HepG2 (cell line): ENCODE results near the gene ZNF629. TPM values are rescaled to one million over a fixed set of nuclear protein-coding genes. Genes with fewer than 3 reads are reported as not detected.

Experiments
- ASH2L ChIP-seq: fragments of 300-600, 200-600 bp; sonication (generic); IDR thresholded peaks from 2 replicates; pipeline ENCODE4 v1.7.0; 2017; ENCODE audit warnings: low read depth, mild to moderate bottlenecking, moderate library complexity, mixed read lengths, low read length; ENCODE audit not compliant: insufficient read length
- CBX5 ChIP-seq: sonication (generic); formaldehyde crosslinking; IDR thresholded peaks from 2 replicates; pipeline ENCODE4 v1.4.0; 2020; ENCODE audit warnings: missing genetic modification reagents, borderline replicate concordance
- GATAD2A ChIP-seq: IDR thresholded peaks from 2 replicates; pipeline ENCODE4 v1.6.1; 2016
- JARID2 ChIP-seq: sonication (generic); formaldehyde crosslinking; IDR thresholded peaks from 2 replicates; pipeline ENCODE4 v1.8.1; 2023; ENCODE audit warnings: missing genetic modification reagents, inconsistent platforms; ENCODE audit not compliant: insufficient replicate concordance
- MBNL3 ChIP-seq: fragments of 250-450 bp; sonication (Bioruptor Pico); conservative IDR thresholded peaks from 2 replicates; pipeline ENCODE4 v1.8.0; 2022; ENCODE audit warnings: mild to moderate bottlenecking, inconsistent platforms
- MED1 ChIP-seq: sonication (generic); formaldehyde crosslinking; IDR thresholded peaks from 2 replicates; pipeline ENCODE4 v1.4.0; 2020; ENCODE audit warnings: missing genetic modification reagents
- NFE2L2 ChIP-seq: fragments of 150-350 bp; IDR thresholded peaks from 2 replicates; pipeline ENCODE4 v1.6.1; 2014; ENCODE audit warnings: low read length
- NFKB2 ChIP-seq: sonication (generic); formaldehyde crosslinking; IDR thresholded peaks from 2 replicates; pipeline ENCODE4 v1.4.0; 2020; ENCODE audit warnings: missing genetic modification reagents, borderline replicate concordance
- RARA ChIP-seq: IDR thresholded peaks from 2 replicates; pipeline ENCODE4 v1.6.1; 2016; ENCODE audit warnings: missing genetic modification reagents, missing compliant biosample characterization
- RXRB ChIP-seq: IDR thresholded peaks from 2 replicates; pipeline ENCODE4 v1.6.1; 2016; ENCODE audit warnings: borderline replicate concordance, missing genetic modification reagents, missing compliant biosample characterization
- SOX13 ChIP-seq, 3 experiments: fragments of 450-650 bp in 1 of 3; sonication (generic) in 1 of 3; formaldehyde crosslinking in 1 of 3; IDR thresholded peaks in 2 of 3; conservative IDR thresholded peaks in 1 of 3; 2 replicates each; pipeline versions ENCODE4 v1.5.0 to v1.6.1; 2016 to 2020; ENCODE audit warnings: antibody characterized with exemption in 1 of 3, mild to moderate bottlenecking in 1 of 3, missing compliant biosample characterization in 1 of 3, missing genetic modification reagents in 1 of 3, moderate library complexity in 1 of 3
- SP1 ChIP-seq, 2 experiments: fragments of 450-650 bp in 1 of 2; sonication (generic) in 1 of 2; formaldehyde crosslinking in 1 of 2; IDR thresholded peaks; 2 replicates each; pipeline versions ENCODE4 v1.4.0 to v1.6.1; 2016 to 2020; ENCODE audit warnings: missing genetic modification reagents in 1 of 2
- SP140L ChIP-seq: sonication (generic); formaldehyde crosslinking; IDR thresholded peaks from 2 replicates; pipeline ENCODE4 v1.4.0; 2020; ENCODE audit warnings: missing genetic modification reagents, borderline replicate concordance
- ZNF274 ChIP-seq: sonication (generic); formaldehyde crosslinking; IDR thresholded peaks from 2 replicates; pipeline ENCODE4 v1.5.1; 2020; ENCODE audit warnings: mild to moderate bottlenecking, missing genetic modification reagents
- ZNF292 ChIP-seq: sonication (generic); formaldehyde crosslinking; IDR thresholded peaks from 2 replicates; pipeline ENCODE4 v1.8.1; 2022; ENCODE audit warnings: mild to moderate bottlenecking, low read depth, missing genetic modification reagents, borderline replicate concordance
- ZNF562 ChIP-seq: sonication (generic); formaldehyde crosslinking; IDR thresholded peaks from 2 replicates; pipeline ENCODE4 v1.8.0; 2022; ENCODE audit warnings: missing genetic modification reagents, borderline replicate concordance
- ZNF724P ChIP-seq: sonication (generic); formaldehyde crosslinking; IDR thresholded peaks from 2 replicates; pipeline ENCODE4 v1.8.0; 2022; ENCODE audit warnings: missing genetic modification reagents, borderline replicate concordance
- ZNF773 ChIP-seq: sonication (generic); formaldehyde crosslinking; IDR thresholded peaks from 2 replicates; pipeline ENCODE4 v1.4.0; 2020; ENCODE audit warnings: missing genetic modification reagents, borderline replicate concordance
- polyA plus RNA-seq, 8 experiments: library from polyadenylated mRNA; depleted of rRNA in 3 of 8; stranded (reverse) in 7 of 8; unstranded in 1 of 8; fragments of >200 nt; fragmentation: Illumina TruSeq in 4 of 8; extraction: Trizol in 4 of 8; gene quantifications; 2 replicates each; pipeline versions ENCODE4 v1.2.1 to v1.2.3, GENCODE V29; 2011 to 2016; ENCODE audit warnings: low read depth in 4 of 8, missing spikeins in 1 of 8, mixed read lengths in 1 of 8; ENCODE audit not compliant: insufficient read depth in 1 of 8
- total RNA-seq, 5 experiments: library from RNA; depleted of rRNA; stranded (reverse); fragments of >200 nt; fragmentation: Illumina TruSeq; extraction: Trizol; gene quantifications; 2 replicates each; pipeline ENCODE4 v1.2.3, GENCODE V29; 2016; ENCODE audit warnings: low read depth in 1 of 5
- TF ChIP-seq, protein P1 (sequence below): sonication (generic); formaldehyde crosslinking; IDR thresholded peaks from 2 replicates; pipeline ENCODE4 v1.4.0; 2020; ENCODE audit warnings: missing genetic modification reagents
- TF ChIP-seq, protein P2 (sequence below): sonication (generic); formaldehyde crosslinking; IDR thresholded peaks from 2 replicates; pipeline ENCODE4 v1.4.0; 2020; ENCODE audit warnings: missing genetic modification reagents
- TF ChIP-seq, protein P3 (sequence below): IDR thresholded peaks from 2 replicates; pipeline ENCODE4 v1.6.1; 2012; ENCODE audit warnings: inconsistent platforms
- TF ChIP-seq, protein P4 (sequence below): sonication (generic); formaldehyde crosslinking; IDR thresholded peaks from 2 replicates; pipeline ENCODE4 v1.5.0; 2020; ENCODE audit warnings: missing genetic modification reagents

The ZNF629 gene
- total and polyA plus RNA-seq, 2 of the 13 experiments (the other 11 are each of a cell fraction or from before 2014, with no cell fraction given): 6.1 to 16.5 TPM

DNA sequence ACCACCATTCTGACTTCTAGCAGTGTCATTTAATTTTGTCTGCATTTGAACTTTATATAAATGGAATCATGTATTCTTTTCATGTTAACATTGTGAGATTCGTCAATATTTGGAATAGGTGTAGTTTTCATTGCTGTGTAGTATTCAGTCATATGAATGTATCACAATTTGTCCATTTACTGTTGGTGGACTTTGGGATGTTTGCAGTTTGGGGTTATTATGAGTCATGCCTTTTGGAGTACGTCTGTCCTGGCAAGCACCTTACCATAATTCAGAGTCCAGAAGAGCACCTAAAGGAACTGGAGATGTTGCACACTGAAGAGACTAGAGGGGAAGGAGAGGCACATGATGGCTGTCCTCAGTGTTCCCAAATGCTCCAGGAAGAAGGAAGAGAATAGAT, 41.9 kb downstream of the ZNF629 start (continued):
- TF ChIP-seq, protein P1, sequence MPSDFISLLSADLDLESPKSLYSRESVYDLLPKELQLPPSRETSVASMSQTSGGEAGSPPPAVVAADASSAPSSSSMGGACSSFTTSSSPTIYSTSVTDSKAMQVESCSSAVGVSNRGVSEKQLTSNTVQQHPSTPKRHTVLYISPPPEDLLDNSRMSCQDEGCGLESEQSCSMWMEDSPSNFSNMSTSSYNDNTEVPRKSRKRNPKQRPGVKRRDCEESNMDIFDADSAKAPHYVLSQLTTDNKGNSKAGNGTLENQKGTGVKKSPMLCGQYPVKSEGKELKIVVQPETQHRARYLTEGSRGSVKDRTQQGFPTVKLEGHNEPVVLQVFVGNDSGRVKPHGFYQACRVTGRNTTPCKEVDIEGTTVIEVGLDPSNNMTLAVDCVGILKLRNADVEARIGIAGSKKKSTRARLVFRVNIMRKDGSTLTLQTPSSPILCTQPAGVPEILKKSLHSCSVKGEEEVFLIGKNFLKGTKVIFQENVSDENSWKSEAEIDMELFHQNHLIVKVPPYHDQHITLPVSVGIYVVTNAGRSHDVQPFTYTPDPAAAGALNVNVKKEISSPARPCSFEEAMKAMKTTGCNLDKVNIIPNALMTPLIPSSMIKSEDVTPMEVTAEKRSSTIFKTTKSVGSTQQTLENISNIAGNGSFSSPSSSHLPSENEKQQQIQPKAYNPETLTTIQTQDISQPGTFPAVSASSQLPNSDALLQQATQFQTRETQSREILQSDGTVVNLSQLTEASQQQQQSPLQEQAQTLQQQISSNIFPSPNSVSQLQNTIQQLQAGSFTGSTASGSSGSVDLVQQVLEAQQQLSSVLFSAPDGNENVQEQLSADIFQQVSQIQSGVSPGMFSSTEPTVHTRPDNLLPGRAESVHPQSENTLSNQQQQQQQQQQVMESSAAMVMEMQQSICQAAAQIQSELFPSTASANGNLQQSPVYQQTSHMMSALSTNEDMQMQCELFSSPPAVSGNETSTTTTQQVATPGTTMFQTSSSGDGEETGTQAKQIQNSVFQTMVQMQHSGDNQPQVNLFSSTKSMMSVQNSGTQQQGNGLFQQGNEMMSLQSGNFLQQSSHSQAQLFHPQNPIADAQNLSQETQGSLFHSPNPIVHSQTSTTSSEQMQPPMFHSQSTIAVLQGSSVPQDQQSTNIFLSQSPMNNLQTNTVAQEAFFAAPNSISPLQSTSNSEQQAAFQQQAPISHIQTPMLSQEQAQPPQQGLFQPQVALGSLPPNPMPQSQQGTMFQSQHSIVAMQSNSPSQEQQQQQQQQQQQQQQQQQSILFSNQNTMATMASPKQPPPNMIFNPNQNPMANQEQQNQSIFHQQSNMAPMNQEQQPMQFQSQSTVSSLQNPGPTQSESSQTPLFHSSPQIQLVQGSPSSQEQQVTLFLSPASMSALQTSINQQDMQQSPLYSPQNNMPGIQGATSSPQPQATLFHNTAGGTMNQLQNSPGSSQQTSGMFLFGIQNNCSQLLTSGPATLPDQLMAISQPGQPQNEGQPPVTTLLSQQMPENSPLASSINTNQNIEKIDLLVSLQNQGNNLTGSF (CRISPR knock-in tag): no peak
- no peak for TF ChIP-seq SP1 (IDR thresholded peaks at IDR 0.05)
- no peak for TF ChIP-seq SP1 (CRISPR knock-in tag; IDR thresholded peaks at IDR 0.05)
- no peak for TF ChIP-seq MBNL3
- TF ChIP-seq ZNF292: no peak
- no peak for TF ChIP-seq ZNF562 (CRISPR knock-in tag)
- TF ChIP-seq ASH2L: peak; percentile 25
- TF ChIP-seq RXRB (CRISPR knock-in tag): peak; percentile 87
- no peak for TF ChIP-seq ZNF724P (CRISPR knock-in tag)
- TF ChIP-seq, protein P2, sequence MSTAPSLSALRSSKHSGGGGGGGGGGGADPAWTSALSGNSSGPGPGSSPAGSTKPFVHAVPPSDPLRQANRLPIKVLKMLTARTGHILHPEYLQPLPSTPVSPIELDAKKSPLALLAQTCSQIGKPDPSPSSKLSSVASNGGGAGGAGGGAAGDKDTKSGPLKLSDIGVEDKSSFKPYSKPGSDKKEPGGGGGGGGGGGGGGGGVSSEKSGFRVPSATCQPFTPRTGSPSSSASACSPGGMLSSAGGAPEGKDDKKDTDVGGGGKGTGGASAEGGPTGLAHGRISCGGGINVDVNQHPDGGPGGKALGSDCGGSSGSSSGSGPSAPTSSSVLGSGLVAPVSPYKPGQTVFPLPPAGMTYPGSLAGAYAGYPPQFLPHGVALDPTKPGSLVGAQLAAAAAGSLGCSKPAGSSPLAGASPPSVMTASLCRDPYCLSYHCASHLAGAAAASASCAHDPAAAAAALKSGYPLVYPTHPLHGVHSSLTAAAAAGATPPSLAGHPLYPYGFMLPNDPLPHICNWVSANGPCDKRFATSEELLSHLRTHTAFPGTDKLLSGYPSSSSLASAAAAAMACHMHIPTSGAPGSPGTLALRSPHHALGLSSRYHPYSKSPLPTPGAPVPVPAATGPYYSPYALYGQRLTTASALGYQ (CRISPR knock-in tag): no peak
- TF ChIP-seq NFKB2 (CRISPR knock-in tag): no peak
- TF ChIP-seq SP140L (CRISPR knock-in tag): no peak
- TF ChIP-seq, protein P3, sequence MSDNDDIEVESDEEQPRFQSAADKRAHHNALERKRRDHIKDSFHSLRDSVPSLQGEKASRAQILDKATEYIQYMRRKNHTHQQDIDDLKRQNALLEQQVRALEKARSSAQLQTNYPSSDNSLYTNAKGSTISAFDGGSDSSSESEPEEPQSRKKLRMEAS: no peak
- TF ChIP-seq GATAD2A (CRISPR knock-in tag): peak; percentile 48
- TF ChIP-seq ZNF773: no peak
- TF ChIP-seq JARID2 (CRISPR knock-in tag): no peak
- TF ChIP-seq ZNF274 (CRISPR knock-in tag): no peak
- TF ChIP-seq NFE2L2: no peak
- TF ChIP-seq RARA (CRISPR knock-in tag): peak; percentile 50
- no peak for TF ChIP-seq SOX13 (IDR thresholded peaks at IDR 0.05)
- no peak for TF ChIP-seq SOX13 (CRISPR knock-in tag; conservative IDR thresholded peaks at IDR 0.05 in 1 of 2, IDR thresholded peaks at IDR 0.05 in 1 of 2)
- TF ChIP-seq CBX5: no peak
- TF ChIP-seq, protein P4, sequence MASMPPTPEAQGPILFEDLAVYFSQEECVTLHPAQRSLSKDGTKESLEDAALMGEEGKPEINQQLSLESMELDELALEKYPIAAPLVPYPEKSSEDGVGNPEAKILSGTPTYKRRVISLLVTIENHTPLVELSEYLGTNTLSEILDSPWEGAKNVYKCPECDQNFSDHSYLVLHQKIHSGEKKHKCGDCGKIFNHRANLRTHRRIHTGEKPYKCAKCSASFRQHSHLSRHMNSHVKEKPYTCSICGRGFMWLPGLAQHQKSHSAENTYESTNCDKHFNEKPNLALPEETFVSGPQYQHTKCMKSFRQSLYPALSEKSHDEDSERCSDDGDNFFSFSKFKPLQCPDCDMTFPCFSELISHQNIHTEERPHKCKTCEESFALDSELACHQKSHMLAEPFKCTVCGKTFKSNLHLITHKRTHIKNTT (CRISPR knock-in tag): no peak
- peak; percentile 41; the same call in 1 of the 2 replicates for TF ChIP-seq MED1
